Stimulated activated CD8-positive, alpha-beta memory T cell treated with anti-CD3 and anti-CD28 coated beads, Interleukin-7, amount 100 ng/mL, for 24 hours (primary cell): Measurements from ENCODE around the gene ACY1.

ENCODE experiments used
- DNase-seq: peaks from one replicate; pipeline ENCODE4 v3.0.0-alpha.2; 2020; ENCODE audit warnings: low read depth

Gene ACY1

DNA sequence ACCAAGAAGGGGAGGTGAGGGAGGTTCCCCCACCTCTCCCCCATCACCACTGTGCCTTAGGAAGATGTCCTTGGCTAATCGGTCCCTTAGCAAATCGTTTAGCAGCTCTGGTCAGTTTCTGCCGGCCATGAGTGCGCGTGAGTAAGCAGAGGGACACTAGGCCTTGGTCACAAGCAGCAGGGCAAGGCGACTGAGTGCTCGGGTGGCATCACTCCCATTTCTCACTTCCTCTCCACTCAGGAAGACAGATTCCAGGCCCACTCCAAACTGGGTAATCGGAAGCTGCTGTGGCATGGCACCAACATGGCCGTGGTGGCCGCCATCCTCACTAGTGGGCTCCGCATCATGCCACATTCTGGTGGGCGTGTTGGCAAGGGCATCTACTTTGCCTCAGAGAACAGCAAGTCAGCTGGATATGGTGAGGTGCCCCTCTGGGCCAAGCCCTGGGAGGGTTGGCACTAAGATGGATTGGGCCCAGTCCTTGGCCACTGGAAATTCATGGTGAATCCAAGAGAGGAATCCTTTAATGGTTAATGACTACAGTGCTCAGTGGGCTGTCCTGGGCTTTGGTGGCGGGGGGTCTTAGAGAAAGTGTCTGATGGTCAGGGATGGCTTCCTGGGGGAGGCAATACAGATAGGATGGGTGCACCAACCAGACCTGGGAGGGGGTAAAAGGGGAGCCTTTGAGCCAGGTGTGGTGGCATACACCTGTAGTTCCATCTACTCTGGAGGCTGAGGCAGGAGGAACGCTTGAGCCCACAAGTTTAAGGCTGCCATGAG, 37.2 kb upstream of the ACY1 start:
- no peak for DNase-seq

DNA sequence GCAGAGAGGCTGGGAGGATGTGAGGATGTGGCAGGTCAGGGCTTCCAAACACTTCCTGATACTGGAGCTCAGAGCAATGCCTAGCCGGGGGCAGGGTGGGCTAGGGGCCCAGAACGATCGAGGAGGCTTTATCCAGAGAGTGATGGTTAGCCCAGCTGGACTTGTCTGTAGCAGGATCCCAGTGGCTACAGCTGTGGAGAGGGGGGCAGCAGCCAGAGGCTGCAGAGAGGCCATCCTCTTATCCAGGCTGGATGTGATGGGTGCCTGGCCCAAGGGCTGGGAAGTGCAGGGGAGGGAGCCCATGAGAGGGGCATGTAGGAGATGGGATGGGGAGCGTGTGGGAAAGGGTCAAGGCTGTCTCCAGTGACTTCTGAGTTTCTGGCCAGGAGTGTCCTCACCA, 36.5 kb upstream of the ACY1 start:
- DNase-seq: no peak

DNA sequence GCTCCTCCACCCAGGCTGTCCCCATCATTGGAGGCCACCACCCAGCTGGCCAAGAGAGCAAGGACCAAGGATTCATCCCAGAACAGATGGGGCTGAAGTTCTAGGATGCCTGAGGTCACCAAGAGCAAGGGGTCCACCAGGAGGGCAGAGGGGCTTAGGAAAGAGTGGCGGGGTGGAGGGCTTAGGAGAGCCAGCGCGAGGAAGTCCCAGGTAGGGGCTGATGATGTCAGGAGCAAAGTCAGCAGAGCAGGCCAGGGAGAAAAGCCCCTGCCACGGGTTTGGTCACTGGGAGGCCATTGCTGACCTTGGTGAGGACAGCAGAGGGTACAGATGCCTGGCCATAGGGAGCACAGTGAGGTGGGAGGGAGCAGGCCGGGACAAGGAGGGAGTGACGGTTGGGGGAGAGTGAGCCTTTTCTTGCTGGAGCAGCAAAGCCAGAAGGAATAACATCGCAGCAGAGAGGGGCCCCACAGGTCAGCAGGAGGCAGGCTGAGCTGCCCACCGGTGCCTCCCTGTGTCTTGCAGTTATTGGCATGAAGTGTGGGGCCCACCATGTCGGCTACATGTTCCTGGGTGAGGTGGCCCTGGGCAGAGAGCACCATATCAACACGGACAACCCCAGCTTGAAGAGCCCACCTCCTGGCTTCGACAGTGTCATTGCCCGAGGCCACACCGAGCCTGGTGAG, 36.0 kb upstream of the ACY1 start:
- no peak for DNase-seq

DNA sequence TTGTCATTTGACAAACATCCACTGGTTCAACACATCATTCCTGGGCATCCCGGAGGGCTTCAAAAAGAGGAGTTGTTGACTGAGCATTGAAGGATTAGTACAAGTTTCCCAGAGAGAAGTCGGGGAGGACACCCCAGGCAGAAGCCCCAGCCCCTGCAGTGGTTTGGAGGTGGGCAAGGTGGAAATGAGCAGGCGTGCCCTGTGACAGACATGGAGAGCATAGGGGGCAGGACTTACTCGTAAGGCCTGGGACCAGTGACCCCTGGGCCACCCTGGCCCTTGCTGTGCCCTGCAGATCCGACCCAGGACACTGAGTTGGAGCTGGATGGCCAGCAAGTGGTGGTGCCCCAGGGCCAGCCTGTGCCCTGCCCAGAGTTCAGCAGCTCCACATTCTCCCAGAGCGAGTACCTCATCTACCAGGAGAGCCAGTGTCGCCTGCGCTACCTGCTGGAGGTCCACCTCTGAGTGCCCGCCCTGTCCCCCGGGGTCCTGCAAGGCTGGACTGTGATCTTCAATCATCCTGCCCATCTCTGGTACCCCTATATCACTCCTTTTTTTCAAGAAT, 35.2 kb upstream of the ACY1 start:
- DNase-seq: no peak

DNA sequence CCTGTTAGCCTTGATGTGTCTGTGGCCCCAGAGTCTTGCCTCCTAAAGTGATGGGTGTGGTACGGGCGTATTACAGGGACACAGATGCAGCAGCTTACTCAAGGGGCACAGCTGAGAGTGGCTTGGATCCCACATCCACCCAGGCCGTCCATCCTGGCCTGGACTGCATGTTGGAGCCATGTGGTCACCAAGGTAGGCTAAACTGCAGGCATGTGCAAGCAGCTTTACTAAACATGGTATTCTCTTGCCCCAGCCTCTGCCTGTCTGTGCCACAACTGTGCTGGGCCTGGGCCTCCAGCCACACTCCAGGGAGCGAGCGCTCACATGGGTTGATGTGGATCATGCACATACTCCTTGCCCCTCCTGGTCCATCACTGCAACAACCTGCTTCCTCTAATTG, 34.2 kb upstream of the ACY1 start:
- no peak for DNase-seq

DNA sequence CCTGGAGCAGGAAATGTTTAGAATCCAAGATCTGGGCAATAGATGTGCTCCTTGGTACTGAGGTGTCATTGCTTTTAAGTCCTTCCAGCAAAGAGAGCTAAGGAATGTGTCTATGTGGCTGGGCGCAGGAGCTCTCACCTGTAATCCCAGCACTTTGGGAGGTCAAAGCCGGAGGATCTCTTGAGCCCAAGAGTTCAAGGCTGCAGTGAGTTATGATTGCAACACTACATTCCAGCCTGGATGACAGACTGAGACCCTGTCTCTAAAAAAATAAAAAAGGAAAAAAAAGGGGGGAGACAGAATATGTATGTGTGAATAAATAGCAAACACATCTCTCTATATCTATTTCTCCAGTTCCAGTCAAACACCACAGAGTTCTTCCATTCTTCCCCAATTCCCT, 32.4 kb upstream of the ACY1 start:
- no peak for DNase-seq

DNA sequence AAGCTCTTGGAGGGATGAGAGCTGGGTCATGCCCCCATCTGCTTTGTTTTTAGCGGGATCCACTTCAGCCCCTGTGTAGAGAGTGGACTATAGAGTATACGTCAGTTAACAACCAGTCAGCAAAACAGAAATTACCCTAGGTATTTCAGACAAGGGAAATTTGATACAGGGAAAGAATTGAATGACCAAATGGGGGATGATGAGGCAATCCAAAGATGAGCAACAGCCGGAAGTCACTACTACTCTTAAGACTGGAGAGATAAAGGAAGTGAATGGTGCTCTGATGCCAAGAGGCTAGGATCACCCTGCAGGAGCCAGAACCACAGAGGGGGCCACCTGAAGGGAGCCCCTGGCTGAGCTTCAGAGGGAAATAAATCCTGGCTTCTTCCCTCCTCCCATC, 29.9 kb upstream of the ACY1 start:
- no peak for DNase-seq

DNA sequence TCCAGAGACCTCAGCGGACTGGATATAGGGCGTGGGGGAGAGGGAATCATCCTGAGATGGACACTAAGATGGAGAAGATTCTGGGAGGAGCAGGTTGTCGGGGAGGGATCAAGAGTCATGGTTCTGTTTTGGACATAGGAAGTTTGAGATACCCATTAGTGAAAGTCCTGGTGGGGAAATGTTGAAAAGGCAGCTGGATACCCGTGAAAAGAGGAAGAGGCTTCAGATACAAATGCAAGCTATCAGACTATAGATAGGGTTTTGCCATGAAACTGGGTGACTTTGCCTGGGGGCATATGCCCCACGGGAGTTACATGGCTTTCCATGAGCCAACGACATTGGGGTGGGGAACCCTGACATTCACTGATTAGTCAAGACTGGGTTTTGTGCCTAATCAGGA, 29.2 kb upstream of the ACY1 start:
- no peak for DNase-seq

DNA sequence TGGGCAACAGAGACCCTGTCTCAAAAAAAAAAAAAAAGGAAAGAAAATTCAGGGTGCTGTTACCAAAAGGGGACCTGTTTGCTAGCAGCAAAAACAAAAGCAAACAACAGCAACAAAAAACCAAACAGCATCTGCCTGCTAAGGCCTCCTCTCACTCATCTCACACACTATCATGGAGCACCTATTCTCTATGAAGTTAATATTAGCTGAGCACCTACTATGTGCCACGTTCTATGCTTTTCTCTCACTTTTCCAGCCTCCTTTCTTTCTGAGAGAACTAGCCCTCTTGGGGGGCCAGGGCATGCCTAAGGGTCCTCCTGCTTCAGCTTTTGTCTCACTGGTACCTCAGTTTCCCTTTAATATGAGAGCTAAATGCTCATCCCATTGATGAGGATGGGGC, 28.6 kb upstream of the ACY1 start:
- DNase-seq: no peak

DNA sequence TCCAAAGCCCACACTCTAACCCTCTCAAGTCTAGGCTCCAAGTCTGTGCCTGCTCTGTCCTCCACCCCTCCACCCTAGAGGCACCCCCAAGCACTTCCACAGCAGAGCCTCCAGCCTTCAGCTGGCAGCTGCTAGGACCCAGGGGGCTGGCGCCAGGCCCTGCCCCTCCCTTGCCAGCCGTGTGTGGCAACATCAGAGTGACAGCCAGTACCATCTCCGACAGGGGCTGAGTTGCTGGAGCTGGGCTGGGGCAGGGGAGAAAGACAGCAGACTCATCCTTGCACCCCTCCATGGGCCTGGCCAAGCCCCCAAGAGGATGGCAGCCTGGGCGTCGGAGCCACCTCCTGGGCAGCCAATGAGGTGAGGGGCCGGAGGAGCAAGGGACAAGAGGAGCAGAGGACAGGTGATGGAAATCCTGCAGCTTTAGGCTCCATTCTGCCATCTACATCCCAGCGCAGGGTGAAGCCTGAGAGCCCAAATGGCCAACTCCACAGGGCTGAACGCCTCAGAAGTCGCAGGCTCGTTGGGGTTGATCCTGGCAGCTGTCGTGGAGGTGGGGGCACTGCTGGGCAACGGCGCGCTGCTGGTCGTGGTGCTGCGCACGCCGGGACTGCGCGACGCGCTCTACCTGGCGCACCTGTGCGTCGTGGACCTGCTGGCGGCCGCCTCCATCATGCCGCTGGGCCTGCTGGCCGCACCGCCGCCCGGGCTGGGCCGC, 28.0 kb upstream of the ACY1 start, which contains the start of gene GPR62:
Gene GPR62, plus strand, starts transcription at position 207 of the 718 bp plus-strand sequence. Its CDS starts 272 bp downstream, at position 479.
- no peak for DNase-seq

DNA sequence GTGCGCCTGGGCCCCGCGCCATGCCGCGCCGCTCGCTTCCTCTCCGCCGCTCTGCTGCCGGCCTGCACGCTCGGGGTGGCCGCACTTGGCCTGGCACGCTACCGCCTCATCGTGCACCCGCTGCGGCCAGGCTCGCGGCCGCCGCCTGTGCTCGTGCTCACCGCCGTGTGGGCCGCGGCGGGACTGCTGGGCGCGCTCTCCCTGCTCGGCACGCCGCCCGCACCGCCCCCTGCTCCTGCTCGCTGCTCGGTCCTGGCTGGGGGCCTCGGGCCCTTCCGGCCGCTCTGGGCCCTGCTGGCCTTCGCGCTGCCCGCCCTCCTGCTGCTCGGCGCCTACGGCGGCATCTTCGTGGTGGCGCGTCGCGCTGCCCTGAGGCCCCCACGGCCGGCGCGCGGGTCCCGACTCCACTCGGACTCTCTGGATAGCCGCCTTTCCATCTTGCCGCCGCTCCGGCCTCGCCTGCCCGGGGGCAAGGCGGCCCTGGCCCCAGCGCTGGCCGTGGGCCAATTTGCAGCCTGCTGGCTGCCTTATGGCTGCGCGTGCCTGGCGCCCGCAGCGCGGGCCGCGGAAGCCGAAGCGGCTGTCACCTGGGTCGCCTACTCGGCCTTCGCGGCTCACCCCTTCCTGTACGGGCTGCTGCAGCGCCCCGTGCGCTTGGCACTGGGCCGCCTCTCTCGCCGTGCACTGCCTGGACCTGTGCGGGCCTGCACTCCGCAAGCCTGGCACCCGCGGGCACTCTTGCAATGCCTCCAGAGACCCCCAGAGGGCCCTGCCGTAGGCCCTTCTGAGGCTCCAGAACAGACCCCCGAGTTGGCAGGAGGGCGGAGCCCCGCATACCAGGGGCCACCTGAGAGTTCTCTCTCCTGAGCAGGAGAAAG, 27.2 kb upstream of the ACY1 start:
- no peak for DNase-seq

DNA sequence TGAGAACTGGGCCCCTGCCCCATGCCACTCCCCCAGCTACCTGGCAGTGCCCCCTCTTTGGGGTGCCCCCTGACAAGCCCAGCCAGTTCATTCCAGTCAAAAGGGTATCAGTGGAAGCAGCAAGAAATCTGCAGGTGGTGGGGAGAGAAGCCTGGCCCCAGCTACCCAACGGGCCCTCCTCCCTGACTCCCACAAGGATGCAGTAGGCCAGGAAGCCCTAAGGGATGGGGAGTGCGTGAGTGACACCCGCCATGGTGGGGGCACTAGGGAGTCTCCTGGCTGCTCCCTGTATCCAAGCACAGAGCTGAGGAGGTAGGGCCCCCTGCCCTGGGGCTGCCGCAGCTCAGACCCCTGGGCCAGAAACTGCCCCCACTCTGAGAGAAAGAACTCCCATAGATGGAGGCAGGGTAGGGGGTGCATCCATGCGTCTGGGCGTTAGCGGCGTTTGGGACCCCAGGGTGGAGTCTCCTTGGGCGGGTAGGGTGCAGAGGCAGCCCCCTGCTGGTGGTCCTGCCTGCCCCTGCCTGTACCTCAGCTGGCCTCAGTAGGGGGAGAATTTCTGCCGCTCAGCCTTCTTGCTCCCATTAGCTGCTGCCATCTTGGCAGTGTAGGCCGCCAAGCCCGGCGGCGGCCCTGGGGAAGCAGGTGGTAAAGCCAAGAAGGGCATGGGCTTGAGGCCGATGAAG, 25.7 kb upstream of the ACY1 start:
- DNase-seq: no peak

DNA sequence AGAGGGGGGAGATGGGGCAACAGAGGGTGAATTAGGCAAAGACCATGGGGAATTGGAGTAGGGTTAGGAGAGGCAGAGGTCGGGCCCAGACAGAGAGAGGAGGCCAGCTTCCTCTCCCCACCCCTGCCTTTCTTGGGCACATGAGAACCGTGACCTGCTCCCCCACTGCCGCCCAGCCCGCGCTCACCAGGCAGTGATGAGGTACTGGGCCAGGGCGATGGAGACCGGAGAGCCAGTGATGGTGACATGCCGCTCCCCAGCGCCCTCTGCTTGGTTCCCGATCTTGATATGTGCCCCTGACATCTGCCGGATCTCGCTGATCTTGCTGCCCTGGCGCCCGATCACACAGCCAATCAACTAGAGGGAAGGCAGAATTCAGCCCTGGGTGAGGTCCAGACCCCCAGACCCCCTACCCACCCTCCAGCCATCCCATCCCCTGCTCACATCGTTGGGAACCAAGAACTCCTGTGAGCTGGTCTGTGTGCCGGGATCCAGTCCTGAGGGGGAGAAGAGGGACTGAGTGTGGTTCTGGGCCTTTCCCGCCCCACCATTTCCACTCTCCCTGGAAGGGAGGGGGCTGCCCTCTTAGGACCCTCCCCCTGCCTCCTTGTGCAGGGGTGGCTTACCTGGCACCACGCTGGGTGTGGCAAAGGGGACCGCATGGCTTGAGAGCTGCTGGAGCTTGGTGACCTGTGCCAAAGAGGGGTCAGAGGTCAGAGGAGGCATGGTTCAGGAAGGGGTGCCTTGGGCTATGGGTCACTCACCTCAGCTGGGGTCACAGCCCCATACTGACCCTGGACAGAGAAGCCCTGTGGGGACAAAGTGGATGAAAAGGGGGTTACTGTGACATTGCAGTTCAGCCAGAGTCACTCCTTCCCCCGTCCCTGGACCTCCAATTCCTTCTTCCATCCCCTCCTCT, 24.5 kb upstream of the ACY1 start:
- no peak for DNase-seq

DNA sequence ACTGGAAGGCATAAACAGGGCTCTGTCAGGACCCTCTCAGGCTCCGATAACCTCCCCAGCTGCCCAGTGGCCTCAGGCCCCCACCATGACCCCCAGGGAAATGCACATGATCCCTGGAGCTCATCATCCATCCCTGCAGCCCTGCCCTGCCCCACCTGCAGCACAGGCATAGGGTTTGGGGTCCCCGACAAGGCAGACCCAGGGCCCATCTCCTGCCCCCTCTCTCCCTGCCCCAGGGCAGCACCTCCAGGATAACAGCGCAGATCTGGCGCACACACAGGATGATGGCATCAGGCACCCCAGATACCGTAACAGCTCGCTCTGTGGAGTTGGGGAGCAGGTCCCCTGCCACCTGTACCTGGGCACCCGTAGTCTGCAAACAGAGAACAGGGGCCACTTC, 23.7 kb upstream of the ACY1 start:
- no peak for DNase-seq

DNA sequence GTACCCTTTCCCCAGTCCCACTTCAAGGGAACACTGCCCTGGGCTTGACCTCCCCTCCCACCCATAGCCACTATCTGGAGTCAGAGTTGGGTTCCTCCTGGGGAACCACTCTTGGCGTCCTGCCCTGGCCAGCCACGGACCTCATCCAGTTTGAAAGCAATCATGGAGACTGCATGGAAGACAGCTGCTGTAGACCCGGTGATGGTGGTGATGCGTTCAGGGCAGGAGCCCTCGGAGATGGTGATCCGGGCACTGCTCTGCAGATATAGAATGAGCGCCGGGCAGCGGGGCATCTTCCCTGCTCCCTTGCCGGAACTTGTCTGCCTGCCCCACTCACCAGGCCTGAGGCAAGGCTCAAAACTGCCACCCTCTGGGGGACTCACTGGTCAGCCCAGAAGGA, 22.9 kb upstream of the ACY1 start:
- no peak for DNase-seq

DNA sequence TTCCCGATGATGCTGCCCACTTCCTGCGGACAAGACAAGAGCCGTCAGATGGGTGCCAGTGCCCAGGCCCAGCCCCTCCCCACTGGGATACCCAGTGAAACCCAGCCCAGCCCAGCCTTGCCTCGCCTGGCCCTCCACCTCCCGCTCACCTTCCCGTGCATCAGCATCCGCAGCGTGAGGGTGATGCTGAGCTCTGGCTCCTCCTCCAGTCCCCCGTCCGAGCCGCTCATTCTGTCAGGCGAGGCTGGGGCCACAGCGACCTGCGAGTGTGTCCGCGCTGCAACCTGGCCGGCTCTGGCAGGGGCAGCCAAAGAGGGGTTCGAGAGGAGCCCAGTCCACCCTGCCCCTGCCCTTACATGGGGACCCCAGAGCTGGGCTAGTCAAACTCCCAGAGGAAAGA, 22.3 kb upstream of the ACY1 start:
- DNase-seq: no peak

DNA sequence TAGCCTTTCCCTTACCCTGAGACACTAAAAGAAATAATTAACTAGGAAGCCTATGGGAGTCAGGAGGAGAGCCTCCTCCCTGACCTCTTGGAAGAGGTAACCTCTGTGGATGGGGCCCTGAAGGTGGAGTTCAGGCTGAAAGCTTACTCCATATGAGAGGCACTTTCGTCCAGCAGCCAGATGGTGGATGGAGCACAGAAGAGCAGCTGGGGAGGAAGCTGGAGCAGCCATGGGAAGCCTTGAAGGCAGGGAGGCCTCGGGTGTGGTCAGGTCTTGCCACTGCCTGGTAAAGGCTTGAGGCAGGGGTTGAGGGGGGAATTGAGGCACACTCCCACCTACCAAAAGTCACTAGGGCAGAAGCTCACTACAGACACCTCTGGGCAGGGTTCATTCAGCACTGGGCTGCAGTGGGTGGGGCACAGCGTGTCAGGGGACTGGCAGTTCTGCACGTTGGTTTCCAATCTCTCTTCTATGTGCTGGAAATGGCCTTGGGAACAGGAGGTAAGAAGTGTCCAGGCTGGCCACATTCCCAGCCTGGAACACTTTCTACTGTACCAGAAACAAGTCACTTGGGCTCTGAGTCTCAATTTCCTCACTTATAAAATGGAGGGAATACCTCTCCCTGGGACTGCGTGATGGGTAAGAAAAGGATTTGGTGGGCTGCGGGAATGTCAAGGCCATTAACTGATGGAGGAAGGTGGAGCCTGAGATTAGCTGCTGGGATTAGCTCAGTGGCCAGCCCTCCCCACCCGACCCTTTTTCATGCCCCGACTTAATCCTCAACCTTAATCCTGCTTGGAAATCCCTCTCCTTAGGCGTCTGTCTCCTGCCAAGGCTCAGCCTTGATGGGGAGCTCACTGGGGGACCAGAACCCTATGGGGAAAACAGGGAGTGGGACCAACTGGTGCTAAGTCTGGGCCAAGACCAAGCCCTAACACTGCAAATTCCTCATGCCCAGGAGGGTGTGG, 21.4 kb upstream of the ACY1 start:
- DNase-seq: no peak

DNA sequence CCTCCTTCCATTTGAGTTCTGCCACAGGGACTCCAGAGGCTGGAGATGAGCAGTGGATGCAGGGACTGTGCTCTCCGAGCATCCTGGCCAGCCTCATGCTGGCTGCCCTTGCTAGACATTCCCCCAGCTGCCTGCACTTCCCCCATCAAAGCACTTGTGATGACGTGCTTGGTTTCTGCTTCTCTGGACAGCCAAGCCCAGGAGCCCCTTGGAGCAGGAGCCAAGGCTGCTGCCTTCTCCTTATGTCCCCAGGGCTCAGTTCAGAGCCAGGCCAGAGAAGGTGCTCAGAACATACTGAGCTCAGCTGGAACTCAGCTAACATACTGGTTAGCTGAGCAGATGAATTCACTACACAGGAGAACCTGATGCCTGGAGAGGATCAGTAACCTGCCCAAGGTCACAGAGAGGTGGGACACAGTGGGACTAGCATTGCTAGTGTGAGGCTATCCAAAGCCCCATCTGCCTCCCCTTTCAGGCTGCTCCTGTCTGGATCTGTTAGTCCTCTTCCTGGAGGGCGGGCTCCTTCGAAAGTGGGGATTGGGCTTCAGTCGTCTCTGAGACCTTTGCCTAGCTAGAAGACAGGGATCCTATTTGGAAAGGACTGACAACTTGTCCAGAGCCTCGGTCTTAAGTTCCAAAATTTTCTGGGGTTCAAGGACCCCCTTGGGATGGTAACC, 20.3 kb upstream of the ACY1 start:
- DNase-seq: no peak
